ENCODE data around the gene CYP26B1. TPM values are rescaled to one million over a fixed set of nuclear protein-coding genes. Genes with fewer than 3 reads are reported as not detected.

CYP26B1 gene
- polyA plus RNA-seq, 1 experiment = 0.27 TPM

GRCh38 chr2:72183016-72183415 is 35.4 kb upstream of the CYP26B1 start:
- no peak for TF ChIP-seq CTCF (IDR thresholded peaks at IDR 0.05; ENCODE audit: insufficient read depth, low read depth, low read length)
- no peak overlapping the region for H3K4me3 ChIP-seq (ENCODE audit: low read depth, low read length)
- ChIA-PET CTCF (no interaction called here), POLR2A (no interaction called here)
- no peaks in the 10 kb centered on the region; the same call in 1 of the 2 replicates for H3K36me3 ChIP-seq (ENCODE audit: control insufficient read depth, insufficient read depth, low read length)
- DNase-seq (ENCODE audit: low read depth) = no peak
- no peaks in the 10 kb centered on the region for H3K27me3 ChIP-seq (ENCODE audit: control insufficient read depth, insufficient read depth, low read length)

GRCh38 chr2:72182547-72182946 is 34.9 kb upstream of the CYP26B1 start:
- ChIA-PET CTCF (no interaction called here), POLR2A (no interaction called here)
- H3K4me3 ChIP-seq (ENCODE audit: low read depth, low read length) = no peak overlapping the region
- H3K36me3 ChIP-seq (ENCODE audit: control insufficient read depth, insufficient read depth, low read length) = no peaks in the 10 kb centered on the region; the same call in 1 of the 2 replicates
- H3K27me3 ChIP-seq (ENCODE audit: control insufficient read depth, insufficient read depth, low read length) = no peaks in the 10 kb centered on the region
- DNase-seq (ENCODE audit: low read depth) = no peak
- no peak for TF ChIP-seq CTCF (IDR thresholded peaks at IDR 0.05; ENCODE audit: insufficient read depth, low read depth, low read length)

- DNase-seq (ENCODE audit: low read depth) = no peak
- H3K4me3 ChIP-seq (ENCODE audit: low read depth, low read length) = no peak overlapping the region
- TF ChIP-seq CTCF (IDR thresholded peaks at IDR 0.05; ENCODE audit: insufficient read depth, low read depth, low read length) = no peak
- no peaks in the 10 kb centered on the region for H3K27me3 ChIP-seq (ENCODE audit: control insufficient read depth, insufficient read depth, low read length)
- no peaks in the 10 kb centered on the region; the same call in 1 of the 2 replicates for H3K36me3 ChIP-seq (ENCODE audit: control insufficient read depth, insufficient read depth, low read length)
- ChIA-PET POLR2A (no interaction called here), CTCF (no interaction called here)
These were observed 34.0 kb upstream of the CYP26B1 start for GRCh38 chr2:72181616-72182015.

- TF ChIP-seq CTCF (IDR thresholded peaks at IDR 0.05; ENCODE audit: insufficient read depth, low read depth, low read length) = no peak
- H3K4me3 ChIP-seq (ENCODE audit: low read depth, low read length) = no peak overlapping the region
- ChIA-PET POLR2A (no interaction called here), CTCF (interaction anchor here (1.8 to 1.9 kb wide), 2 partner anchors 11 to 30 kb away, joined by 4 to 9 read pairs; no protein-coding TSS in a partner anchor)
- no peaks in the 10 kb centered on the region; the same call in 1 of the 2 replicates for H3K36me3 ChIP-seq (ENCODE audit: control insufficient read depth, insufficient read depth, low read length)
- no peak for DNase-seq (ENCODE audit: low read depth)
- no peaks in the 10 kb centered on the region for H3K27me3 ChIP-seq (ENCODE audit: control insufficient read depth, insufficient read depth, low read length)
These were observed 32.7 kb upstream of the CYP26B1 start for GRCh38 chr2:72180351-72180750.

- ChIA-PET POLR2A (no interaction called here), CTCF (interaction anchor here (0.7 to 1.9 kb wide), 2 partner anchors 28 to 181 kb away, joined by 3 to 9 read pairs; no protein-coding TSS in a partner anchor)
- H3K36me3 ChIP-seq (ENCODE audit: control insufficient read depth, insufficient read depth, low read length) = peaks cover 1% of the 10 kb centered on the region
These were observed 30.9 kb upstream of the CYP26B1 start for GRCh38 chr2:72178551-72178950.

More at GRCh38 chr2:72178551-72178950, 30.9 kb upstream of the CYP26B1 start:
- no peak for TF ChIP-seq CTCF (IDR thresholded peaks at IDR 0.05; ENCODE audit: insufficient read depth, low read depth, low read length)
- no peak for DNase-seq (ENCODE audit: low read depth)
- Histone ChIP-seq H3K4me3 (ENCODE audit: low read depth, low read length) (no peak overlapping the region), H3K27me3 (ENCODE audit: control insufficient read depth, insufficient read depth, low read length) (no peaks in the 10 kb centered on the region)

Data from BJ (cell line).